ENCODE data around the gene GJB6. TPM values are rescaled to one million over a fixed set of nuclear protein-coding genes. Genes with fewer than 3 reads are reported as not detected.

The GJB6 gene
- total RNA-seq, 1 experiment from 2014 or later: 0.24 TPM

- no peak for TF ChIP-seq CTCF (IDR thresholded peaks at IDR 0.05; ENCODE audit: unreplicated experiment)
- H3K4me3 Mint-ChIP-seq (ENCODE audit: low read depth, unreplicated experiment): no peak overlapping the region
- intact Hi-C loops (cut with micrococcal nuclease; ENCODE audit: unreplicated experiment): no loop called here
- DNase-seq: no peak
- CTCF ChIA-PET: interaction anchor here (0.6 kb wide), 1 partner anchor 242 kb away, joined by 5 read pairs; no protein-coding TSS in a partner anchor
- no peaks in the 10 kb centered on the region for H3K9me3 Mint-ChIP-seq (ENCODE audit: low read depth, unreplicated experiment)
- no peak overlapping the region for H3K27ac Mint-ChIP-seq (ENCODE audit: unreplicated experiment)
- H3K4me1 Mint-ChIP-seq (ENCODE audit: low read depth, unreplicated experiment): no peaks in the 10 kb centered on the region
- no peaks in the 10 kb centered on the region for H3K27me3 Mint-ChIP-seq (ENCODE audit: unreplicated experiment)
- no TSS peak for BruUV-seq (replicated peaks)
- H3K36me3 Mint-ChIP-seq (ENCODE audit: insufficient read depth, unreplicated experiment): peaks cover 5% of the 10 kb centered on the region
Measured at GRCh38 chr13:20249913-20250312, 17.8 kb upstream of the GJB6 start.

DNA sequence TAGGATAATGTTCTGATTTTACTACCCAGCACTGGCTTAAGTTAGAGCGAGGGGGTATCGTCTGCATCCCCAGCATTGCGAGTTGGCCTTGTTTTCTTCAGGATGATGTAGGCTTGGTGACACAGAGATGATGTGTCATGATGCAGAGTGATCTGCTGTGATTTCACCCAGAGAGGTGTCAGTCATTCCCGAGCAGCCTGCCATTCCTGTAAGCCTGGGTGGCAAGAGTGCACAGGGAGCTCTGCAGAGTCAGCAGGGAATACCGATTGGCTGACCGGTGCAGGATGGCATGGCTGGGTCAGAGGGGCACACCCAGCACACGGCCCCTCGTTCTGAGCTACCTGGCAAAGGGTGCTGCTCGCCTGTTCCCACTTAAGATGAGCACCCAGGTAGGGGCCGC lies 15.8 kb upstream of the GJB6 start:
- Mint-ChIP-seq H3K27me3 (ENCODE audit: unreplicated experiment) (no peaks in the 10 kb centered on the region), H3K36me3 (ENCODE audit: insufficient read depth, unreplicated experiment) (peaks cover 5% of the 10 kb centered on the region), H3K4me1 (ENCODE audit: low read depth, unreplicated experiment) (no peaks in the 10 kb centered on the region), H3K9me3 (ENCODE audit: low read depth, unreplicated experiment) (peaks cover 2% of the 10 kb centered on the region), H3K27ac (ENCODE audit: unreplicated experiment) (no peak overlapping the region), H3K4me3 (ENCODE audit: low read depth, unreplicated experiment) (no peak overlapping the region)
- intact Hi-C loops (cut with micrococcal nuclease; ENCODE audit: unreplicated experiment): no loop called here
- no peak for DNase-seq
- TF ChIP-seq CTCF (IDR thresholded peaks at IDR 0.05; ENCODE audit: unreplicated experiment): no peak
- BruUV-seq (replicated peaks): no TSS peak
- CTCF ChIA-PET: no interaction called here

- no peak overlapping the region for H3K27ac Mint-ChIP-seq (ENCODE audit: unreplicated experiment)
- peaks cover 3% of the 10 kb centered on the region for H3K9me3 Mint-ChIP-seq (ENCODE audit: low read depth, unreplicated experiment)
- no peaks in the 10 kb centered on the region for H3K27me3 Mint-ChIP-seq (ENCODE audit: unreplicated experiment)
- no peak for DNase-seq
- H3K36me3 Mint-ChIP-seq (ENCODE audit: insufficient read depth, unreplicated experiment): peaks cover 5% of the 10 kb centered on the region
- intact Hi-C loops (cut with micrococcal nuclease; ENCODE audit: unreplicated experiment): no loop called here
- H3K4me1 Mint-ChIP-seq (ENCODE audit: low read depth, unreplicated experiment): no peaks in the 10 kb centered on the region
- CTCF ChIA-PET: no interaction called here
- BruUV-seq (replicated peaks): no TSS peak
- no peak overlapping the region for H3K4me3 Mint-ChIP-seq (ENCODE audit: low read depth, unreplicated experiment)
- TF ChIP-seq CTCF (IDR thresholded peaks at IDR 0.05; ENCODE audit: unreplicated experiment): no peak
Measured at GRCh38 chr13:20247403-20247802, 15.3 kb upstream of the GJB6 start.

DNA sequence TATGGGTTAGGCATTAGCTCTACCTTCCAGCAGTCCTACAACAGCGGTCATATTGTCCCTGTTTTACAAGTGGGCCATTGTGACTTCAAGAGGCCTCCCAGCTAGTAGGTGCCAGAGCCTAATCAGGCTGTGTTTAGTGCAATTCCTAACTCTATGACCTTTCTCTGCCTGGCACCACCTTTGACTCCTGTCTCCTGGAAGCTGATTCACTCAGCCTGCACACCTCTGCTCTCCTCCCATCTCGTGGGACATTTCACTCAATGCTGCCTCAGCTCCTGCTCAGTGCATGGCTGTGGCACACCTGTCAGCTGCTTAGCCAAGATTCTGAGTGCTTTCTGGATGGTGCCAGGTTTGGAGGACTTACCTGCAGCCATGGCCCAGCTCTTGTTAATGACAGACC lies 9.5 kb upstream of the GJB6 start:
- H3K27me3 Mint-ChIP-seq (ENCODE audit: unreplicated experiment): peaks cover 33% of the 10 kb centered on the region
- no peak for TF ChIP-seq CTCF (IDR thresholded peaks at IDR 0.05; ENCODE audit: unreplicated experiment)
- H3K36me3 Mint-ChIP-seq (ENCODE audit: insufficient read depth, unreplicated experiment): no peaks in the 10 kb centered on the region
- no peak overlapping the region for H3K27ac Mint-ChIP-seq (ENCODE audit: unreplicated experiment)
- peaks cover 3% of the 10 kb centered on the region for H3K9me3 Mint-ChIP-seq (ENCODE audit: low read depth, unreplicated experiment)
- H3K4me1 Mint-ChIP-seq (ENCODE audit: low read depth, unreplicated experiment): no peaks in the 10 kb centered on the region
- CTCF ChIA-PET: interaction anchor here (1.0 to 1.3 kb wide), 2 partner anchors 9 to 12 kb away, joined by 3 to 5 read pairs; no protein-coding TSS in a partner anchor
- BruUV-seq (replicated peaks): no TSS peak
- no peak overlapping the region for H3K4me3 Mint-ChIP-seq (ENCODE audit: low read depth, unreplicated experiment)
- no peak for DNase-seq
- intact Hi-C loops (cut with micrococcal nuclease; ENCODE audit: unreplicated experiment): no loop called here
